Fibroblast of pulmonary artery (primary cell): ENCODE data around the gene RALA.

Source experiments
- DNase-seq: peaks from one replicate; pipeline ENCODE4 v3.0.0-alpha.2; 2010; ENCODE audit warnings: low read depth
- H3K4me3 ChIP-seq: replicated peaks from 2 replicates; pipeline ENCODE4 v1.5.1; 2011; ENCODE audit warnings: low read depth, mild to moderate bottlenecking, control low read depth, low read length, moderate library complexity
- CTCF ChIP-seq: IDR thresholded peaks from 2 replicates; pipeline ENCODE4 v1.5.1; 2011; ENCODE audit warnings: mild to moderate bottlenecking, control low read depth, low read length, inconsistent platforms; ENCODE audit errors: missing control alignments

Gene RALA

GRCh38 chr7:39623047-39623731 lies at the start of gene RALA:
Gene RALA (plus strand): TSS chr7:39623572. CDS start chr7:39686668, 63,096 bp downstream.
- peak; percentile 97 for DNase-seq
- TF ChIP-seq CTCF: no peak
- H3K4me3 ChIP-seq: peak within 1 kb of the TSS; percentile 99

GRCh38 chr7:39574673-39575349 lies 48.6 kb upstream of the RALA start:
- no peak for TF ChIP-seq CTCF
- no peak for DNase-seq
- no peak overlapping the region for H3K4me3 ChIP-seq

GRCh38 chr7:39577229-39577874 lies 46.0 kb upstream of the RALA start:
- no peak for TF ChIP-seq CTCF
- H3K4me3 ChIP-seq: no peak overlapping the region
- DNase-seq: no peak

- TF ChIP-seq CTCF: peak; percentile 81
- DNase-seq: peak; percentile 98
- H3K4me3 ChIP-seq: no peak overlapping the region
These were observed 43.1 kb upstream of the RALA start for GRCh38 chr7:39580149-39580874.

- no peak for DNase-seq
- TF ChIP-seq CTCF: no peak
- no peak overlapping the region for H3K4me3 ChIP-seq
These were observed 40.8 kb upstream of the RALA start for GRCh38 chr7:39582536-39582935.

GRCh38 chr7:39583539-39583938 lies 39.8 kb upstream of the RALA start:
- no peak for DNase-seq
- no peak for TF ChIP-seq CTCF
- H3K4me3 ChIP-seq: no peak overlapping the region
